Urothelium cell line (cell line): ENCODE measurements around the gene CLDN14.

Source experiments
- DNase-seq: peaks from one replicate; pipeline ENCODE4 v3.0.0; 2011; ENCODE audit warnings: low spot score, mixed read lengths
- FAIRE-seq: peaks from 2 replicates; lab custom pipeline; 2011; peaks lifted over from hg19 to GRCh38; lab: Jason Lieb, UNC

CLDN14 gene

GRCh38 chr21:36473203-36473602 is 6.7 kb downstream of the CLDN14 start:
- FAIRE-seq (no peak), DNase-seq (no peak)

GRCh38 chr21:36472377-36472776 is 7.5 kb downstream of the CLDN14 start:
- DNase-seq: no peak
- FAIRE-seq: no peak

GRCh38 chr21:36471254-36471723 is 8.6 kb downstream of the CLDN14 start:
- DNase-seq (no peak), FAIRE-seq (no peak)

- FAIRE-seq: no peak
- no peak for DNase-seq
These were observed 9.6 kb downstream of the CLDN14 start for GRCh38 chr21:36470294-36470693.

- FAIRE-seq: no peak
- no peak for DNase-seq
These were observed 13.8 kb downstream of the CLDN14 start for GRCh38 chr21:36466061-36466511.

- no peak for FAIRE-seq
- no peak for DNase-seq
These were observed 14.4 kb downstream of the CLDN14 start for GRCh38 chr21:36465478-36465877.

- no peak for FAIRE-seq
- DNase-seq: no peak
These were observed 15.3 kb downstream of the CLDN14 start for GRCh38 chr21:36464590-36464989.

- FAIRE-seq: no peak
- no peak for DNase-seq
These were observed 15.9 kb downstream of the CLDN14 start for GRCh38 chr21:36463991-36464390.

GRCh38 chr21:36463204-36463603 is 16.7 kb downstream of the CLDN14 start:
- FAIRE-seq: no peak
- no peak for DNase-seq

GRCh38 chr21:36461918-36462486 is 17.9 kb downstream of the CLDN14 start:
- DNase-seq (no peak), FAIRE-seq (no peak)

GRCh38 chr21:36461277-36461917 is 18.5 kb downstream of the CLDN14 start:
- FAIRE-seq: no peak

GRCh38 chr21:36460866-36461265 is 19.1 kb downstream of the CLDN14 start:
- DNase-seq (no peak), FAIRE-seq (no peak)

More at GRCh38 chr21:36461277-36461917, 18.5 kb downstream of the CLDN14 start:
- DNase-seq: no peak

GRCh38 chr21:36459098-36459497 is 20.8 kb downstream of the CLDN14 start:
- DNase-seq: no peak
- FAIRE-seq: no peak

- FAIRE-seq (no peak), DNase-seq (no peak)
These were observed 23.1 kb downstream of the CLDN14 start for GRCh38 chr21:36456729-36457414.

GRCh38 chr21:36454706-36455105 is 25.2 kb downstream of the CLDN14 start:
- DNase-seq (no peak), FAIRE-seq (no peak)

- DNase-seq (no peak), FAIRE-seq (no peak)
These were observed 25.8 kb downstream of the CLDN14 start for GRCh38 chr21:36454093-36454531.

GRCh38 chr21:36452281-36452825 is 27.6 kb downstream of the CLDN14 start:
- DNase-seq (no peak), FAIRE-seq (no peak)

GRCh38 chr21:36451506-36451905 is 28.4 kb downstream of the CLDN14 start:
- FAIRE-seq: no peak

GRCh38 chr21:36450511-36450910 is 29.4 kb downstream of the CLDN14 start:
- DNase-seq (no peak), FAIRE-seq (no peak)

More at GRCh38 chr21:36451506-36451905, 28.4 kb downstream of the CLDN14 start:
- no peak for DNase-seq

- DNase-seq: no peak
- no peak for FAIRE-seq
These were observed 33.6 kb downstream of the CLDN14 start for GRCh38 chr21:36446301-36446700.

GRCh38 chr21:36441715-36442114 is 38.2 kb downstream of the CLDN14 start:
- FAIRE-seq: no peak
- no peak for DNase-seq

- no peak for DNase-seq
- FAIRE-seq: no peak
These were observed 42.2 kb downstream of the CLDN14 start for GRCh38 chr21:36437745-36438128.
